Mucosa of descending colon (tissue), 3 donors: Measurements from ENCODE around the gene GABRB2. TPM values are rescaled to one million over a fixed set of nuclear protein-coding genes. Genes with fewer than 3 reads are reported as not detected.
"Not testable (repeated sequence)": the region's sequence is repeated elsewhere in the genome, so short reads cannot be mapped to it uniquely, and the experiment has no call there.

Experiments
- ATAC-seq: fragments of 200-7000 bp; cut with Tn5 transposase; one replicate; pipeline ENCODE4 v1.9.1; 2020; ENCODE audit warnings: mild to moderate bottlenecking, moderate library complexity
- DNase-seq, 3 donors: peaks; one replicate each; pipeline ENCODE4 v3.0.0-alpha.2; 2020
- H3K36me3 ChIP-seq: fragments of 200-600 bp; one replicate; pipeline ENCODE4 v1.8.0; 2021; ENCODE audit warnings: low read depth, mild to moderate bottlenecking
- H3K4me1 ChIP-seq: fragments of 200-600 bp; one replicate; pipeline ENCODE4 v1.8.0; 2021; ENCODE audit warnings: low read depth, mild to moderate bottlenecking
- H3K4me3 ChIP-seq: fragments of 200-600 bp; one replicate; pipeline ENCODE4 v1.8.0; 2021; ENCODE audit warnings: mild to moderate bottlenecking
- H3K9me3 ChIP-seq: fragments of 200-600 bp; one replicate; pipeline ENCODE4 v1.8.0; 2021; ENCODE audit warnings: mild to moderate bottlenecking
- CTCF ChIP-seq: fragments of 200-600 bp; IDR thresholded peaks from one replicate; pipeline ENCODE4 v1.8.0; 2022; ENCODE audit warnings: antibody characterized with exemption, mild to moderate bottlenecking
- intact Hi-C, 2 donors: fragments of 100-400 bp; cut with DNase I in 1 of 2; cut with micrococcal nuclease in 1 of 2; formaldehyde crosslinking; loops; one replicate each; pipeline versions ENCODE4 v1.11.0 to v1.11.1; 2022; cut with DNase I, micrococcal nuclease
- total RNA-seq, 3 donors: library from RNA; stranded (reverse); fragmentation: NEBNext Ultra II Directional in 2 of 3; extraction: Animal tissue kit (Norgen Biotek cat#: 25700) in 2 of 3; gene quantifications; one replicate each; pipeline versions ENCODE4 v1.2.1 to v1.2.4, GENCODE V29; 2021 to 2023
- donor health status: DM: no; HTN: no; CAD: no; lungs with moderate emphysema.
- donor health status: DM: no; HTN: no; CAD: no.
- donor health status: DM: no; HTN: yes; CAD: no.

Gene GABRB2
- total RNA-seq, 3 donors from 2014 or later: 0.44 to 2.1 (median 2.0) TPM

GRCh38 chr5:161530700-161531099 lies 15.8 kb downstream of the GABRB2 start:
- no peak for ATAC-seq
- no peak for DNase-seq
- TF ChIP-seq CTCF: no peak
- intact Hi-C loops: no loop called here
- Histone ChIP-seq H3K4me1 (no peaks in the 10 kb centered on the region), H3K4me3 (no peak overlapping the region), H3K36me3 (no peaks in the 10 kb centered on the region), H3K9me3 (no peaks in the 10 kb centered on the region)

DNA sequence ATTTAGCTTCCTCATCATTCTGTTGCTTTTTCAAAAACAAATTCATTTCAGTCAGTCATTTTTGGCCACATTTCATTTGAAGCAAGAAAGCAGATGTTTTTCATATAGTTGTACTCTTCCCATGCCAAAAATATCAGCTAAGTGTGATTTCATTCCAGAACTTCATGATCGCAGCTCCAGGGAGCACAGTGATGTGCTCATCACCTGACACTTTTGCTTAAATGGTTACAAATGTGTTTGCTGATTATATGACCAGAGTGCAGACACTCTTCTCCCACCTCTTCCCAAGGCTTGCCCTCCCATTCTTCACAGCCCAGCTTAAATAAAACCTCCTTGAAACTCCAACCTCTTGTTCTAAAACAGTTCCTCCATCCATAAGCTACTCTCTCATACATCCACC lies 32.6 kb downstream of the GABRB2 start:
- ATAC-seq (no peak), DNase-seq (no peak)
- Histone ChIP-seq H3K4me3 (no peak overlapping the region), H3K36me3 (no peaks in the 10 kb centered on the region), H3K9me3 (no peaks in the 10 kb centered on the region), H3K4me1 (no peaks in the 10 kb centered on the region)
- intact Hi-C loops: no loop called here
- TF ChIP-seq CTCF: no peak

GRCh38 chr5:161507591-161507990 lies 38.9 kb downstream of the GABRB2 start:
- no peak for TF ChIP-seq CTCF
- no peak overlapping the region for H3K4me3 ChIP-seq

DNA sequence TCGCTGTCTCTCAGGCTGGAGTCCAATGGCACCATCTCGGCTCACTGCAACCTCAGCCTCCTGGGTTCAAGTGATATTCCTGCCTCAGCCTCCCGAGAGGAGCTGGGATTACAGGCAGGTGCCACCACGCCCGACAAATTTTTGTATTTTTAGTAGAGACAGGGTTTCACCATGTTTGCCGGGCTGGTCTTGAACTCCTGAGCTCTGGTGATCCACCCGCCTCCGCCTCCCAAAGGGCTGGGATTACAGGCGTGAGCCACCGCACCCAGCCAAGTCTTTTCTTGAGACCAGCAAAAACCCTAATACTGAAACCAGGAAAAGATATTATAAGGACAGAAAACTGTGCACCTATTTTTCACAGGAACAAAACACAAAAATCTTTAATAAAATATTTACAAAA lies 41.4 kb downstream of the GABRB2 start:
- ATAC-seq, H3K9me3 ChIP-seq, H3K4me3 ChIP-seq, H3K4me1 ChIP-seq, H3K36me3 ChIP-seq, DNase-seq, intact Hi-C loops: not testable (repeated sequence)

More at GRCh38 chr5:161507591-161507990, 38.9 kb downstream of the GABRB2 start:
- DNase-seq (no peak), ATAC-seq (no peak)
- Histone ChIP-seq H3K4me1 (no peaks in the 10 kb centered on the region), H3K9me3 (no peaks in the 10 kb centered on the region), H3K36me3 (no peaks in the 10 kb centered on the region)
- intact Hi-C loops: no loop called here

DNA sequence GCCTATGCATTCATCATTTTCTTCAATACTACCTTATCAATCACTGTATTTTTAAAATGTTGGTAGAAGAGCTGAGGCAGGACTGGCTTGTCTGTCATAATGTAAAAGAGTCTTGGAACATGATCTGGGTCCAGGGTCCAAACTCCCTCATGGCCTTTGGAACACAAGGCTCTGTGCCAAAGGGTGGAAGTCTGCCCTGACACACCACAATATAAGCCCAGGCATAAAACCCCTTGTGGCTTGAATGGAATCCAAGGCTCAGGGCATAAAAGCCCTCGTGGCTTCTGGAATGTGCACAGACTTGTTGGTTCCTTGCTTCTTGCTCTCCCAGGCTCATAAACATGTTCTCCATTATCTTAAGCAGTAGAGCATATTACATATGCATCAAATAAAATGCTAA lies 48.0 kb downstream of the GABRB2 start:
- Histone ChIP-seq H3K36me3 (no peaks in the 10 kb centered on the region), H3K9me3 (peaks cover 15% of the 10 kb centered on the region), H3K4me3 (no peak overlapping the region), H3K4me1 (no peaks in the 10 kb centered on the region)
- TF ChIP-seq CTCF: no peak
- no peak for DNase-seq
- no peak for ATAC-seq
- intact Hi-C loops: no loop called here

DNA sequence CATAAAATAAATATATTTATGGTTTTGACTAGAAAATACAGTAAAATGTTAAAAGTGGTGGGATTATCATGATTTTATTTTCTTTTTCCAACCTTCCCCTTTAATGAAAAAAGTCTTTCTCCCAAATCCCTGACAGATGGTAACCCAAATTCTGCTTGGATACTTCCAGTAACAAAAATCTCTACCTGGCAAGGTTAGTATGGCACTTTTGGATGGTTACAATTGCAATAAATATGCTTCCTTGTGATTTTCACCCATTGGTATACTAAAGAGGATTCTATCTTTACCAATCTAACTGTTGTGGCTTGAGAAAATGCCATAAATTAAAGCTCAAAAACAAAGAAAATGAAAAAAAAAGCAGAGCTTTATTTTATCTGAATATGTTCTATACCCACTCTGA lies 62.8 kb downstream of the GABRB2 start:
- DNase-seq (no peak), ATAC-seq (no peak)
- no peaks in the 10 kb centered on the region for H3K4me1 ChIP-seq
- no peaks in the 10 kb centered on the region for H3K9me3 ChIP-seq
- no peak for TF ChIP-seq CTCF
- H3K4me3 ChIP-seq: no peak overlapping the region
- intact Hi-C loops: no loop called here
- H3K36me3 ChIP-seq: no peaks in the 10 kb centered on the region
